Ishikawa (cell line): ENCODE data around the gene RAPGEF6.

Experiments used
- CEBPB ChIP-seq: IDR thresholded peaks from 2 replicates; pipeline ENCODE4 v1.6.1; 2012
- CREB1 ChIP-seq: IDR thresholded peaks from 2 replicates; pipeline ENCODE4 v1.6.1; 2012; ENCODE audit warnings: low read depth
- EGR1 ChIP-seq: IDR thresholded peaks from 2 replicates; pipeline ENCODE4 v1.6.1; 2012
- EP300 ChIP-seq: IDR thresholded peaks from 2 replicates; pipeline ENCODE4 v1.6.1; 2012; ENCODE audit warnings: borderline replicate concordance
- FOXM1 ChIP-seq: IDR thresholded peaks from 2 replicates; pipeline ENCODE4 v1.6.1; 2012; ENCODE audit warnings: low read depth, borderline replicate concordance
- MAX ChIP-seq: IDR thresholded peaks from 2 replicates; pipeline ENCODE4 v1.6.1; 2012
- NFIC ChIP-seq: IDR thresholded peaks from 2 replicates; pipeline ENCODE4 v1.6.1; 2012
- RAD21 ChIP-seq: IDR thresholded peaks from 2 replicates; pipeline ENCODE4 v1.6.1; 2012; ENCODE audit warnings: low read depth
- REST ChIP-seq: IDR thresholded peaks from 2 replicates; pipeline ENCODE4 v1.6.1; 2012; ENCODE audit warnings: low read depth, mild to moderate bottlenecking
- TAF1 ChIP-seq: IDR thresholded peaks from 2 replicates; pipeline ENCODE4 v1.6.1; 2012; ENCODE audit warnings: low read depth, mild to moderate bottlenecking
- TCF12 ChIP-seq: IDR thresholded peaks from 2 replicates; pipeline ENCODE4 v1.6.1; 2012; ENCODE audit warnings: low read depth
- TEAD4 ChIP-seq: IDR thresholded peaks from 2 replicates; pipeline ENCODE4 v1.6.1; 2012
- YY1 ChIP-seq: IDR thresholded peaks from 2 replicates; pipeline ENCODE4 v1.6.1; 2012; ENCODE audit warnings: low read depth
- ZBTB7A ChIP-seq: IDR thresholded peaks from 2 replicates; pipeline ENCODE4 v1.6.1; 2012; ENCODE audit warnings: low read depth
- TF ChIP-seq, protein P1 (sequence below): IDR thresholded peaks from 2 replicates; pipeline ENCODE4 v1.6.1; 2012

RAPGEF6 gene

DNA sequence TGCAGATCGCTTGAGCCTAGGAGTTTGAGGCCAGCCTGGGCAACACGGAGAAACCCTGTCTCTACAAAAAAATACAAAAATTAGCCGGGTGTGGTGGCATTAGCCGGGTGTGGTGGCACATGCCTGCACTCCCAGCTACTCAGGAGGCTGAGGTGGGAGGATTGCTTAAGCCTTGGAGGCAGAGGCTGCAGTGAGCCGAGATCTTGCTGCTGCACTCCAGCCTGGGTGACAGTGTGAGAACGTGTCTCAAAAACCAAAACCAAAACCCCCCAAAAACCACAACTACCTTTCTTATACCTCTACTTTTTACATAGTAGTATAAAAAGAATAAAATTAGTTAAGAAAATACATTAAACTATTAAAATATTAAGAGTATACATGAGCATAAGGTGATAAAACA lies 121.2 kb downstream of the RAPGEF6 start:
- no peak for TF ChIP-seq YY1
- no peak for TF ChIP-seq TAF1
- TF ChIP-seq EP300 = no peak
- no peak for TF ChIP-seq FOXM1
- TF ChIP-seq RAD21 = no peak
- no peak for TF ChIP-seq REST
- TF ChIP-seq EGR1 = no peak
- no peak for TF ChIP-seq TCF12
- TF ChIP-seq ZBTB7A = no peak
- no peak for TF ChIP-seq TEAD4
- no peak for TF ChIP-seq CEBPB

DNA sequence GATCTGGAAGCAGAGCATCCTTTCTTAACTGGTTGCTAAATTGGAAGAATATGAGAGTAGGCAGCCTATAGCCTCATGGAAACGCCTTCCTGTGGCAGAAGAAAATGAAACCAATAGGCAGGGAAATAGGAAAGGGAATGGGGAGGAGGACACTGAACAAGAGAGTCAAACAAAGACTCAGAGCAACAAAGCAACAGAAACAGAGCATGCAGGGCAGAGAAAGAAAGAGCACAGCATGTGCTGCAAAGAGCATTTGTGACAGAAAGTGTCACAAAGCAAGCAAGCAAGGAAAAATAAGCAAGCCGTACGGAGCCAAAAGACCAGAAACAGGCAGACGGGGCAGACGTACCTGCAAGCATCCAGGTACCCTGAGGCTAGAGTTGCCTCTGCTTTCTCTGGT lies 123.1 kb downstream of the RAPGEF6 start:
- TF ChIP-seq YY1 (no peak), EGR1 (no peak), RAD21 (no peak), NFIC (no peak), TEAD4 (no peak), ZBTB7A (no peak), MAX (no peak), CEBPB (no peak), CREB1 (no peak), TAF1 (no peak)
- TF ChIP-seq, protein P1, sequence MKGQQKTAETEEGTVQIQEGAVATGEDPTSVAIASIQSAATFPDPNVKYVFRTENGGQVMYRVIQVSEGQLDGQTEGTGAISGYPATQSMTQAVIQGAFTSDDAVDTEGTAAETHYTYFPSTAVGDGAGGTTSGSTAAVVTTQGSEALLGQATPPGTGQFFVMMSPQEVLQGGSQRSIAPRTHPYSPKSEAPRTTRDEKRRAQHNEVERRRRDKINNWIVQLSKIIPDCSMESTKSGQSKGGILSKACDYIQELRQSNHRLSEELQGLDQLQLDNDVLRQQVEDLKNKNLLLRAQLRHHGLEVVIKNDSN = no peak

- TF ChIP-seq RAD21 (no peak), TEAD4 (no peak), NFIC (no peak), MAX (no peak), FOXM1 (no peak), TCF12 (no peak), TAF1 (no peak), ZBTB7A (no peak), YY1 (no peak), REST (no peak), CEBPB (no peak), EGR1 (no peak), CREB1 (no peak), EP300 (no peak)
- TF ChIP-seq, protein P1 = no peak
These were observed 125.2 kb downstream of the RAPGEF6 start for GRCh38 chr5:131509801-131510200.

GRCh38 chr5:131505237-131505908 lies 129.7 kb downstream of the RAPGEF6 start:
- TF ChIP-seq MAX (no peak), TAF1 (no peak), YY1 (no peak), CEBPB (no peak)

GRCh38 chr5:131496400-131496713 lies 138.7 kb downstream of the RAPGEF6 start:
- TF ChIP-seq ZBTB7A (no peak), EP300 (no peak)

DNA sequence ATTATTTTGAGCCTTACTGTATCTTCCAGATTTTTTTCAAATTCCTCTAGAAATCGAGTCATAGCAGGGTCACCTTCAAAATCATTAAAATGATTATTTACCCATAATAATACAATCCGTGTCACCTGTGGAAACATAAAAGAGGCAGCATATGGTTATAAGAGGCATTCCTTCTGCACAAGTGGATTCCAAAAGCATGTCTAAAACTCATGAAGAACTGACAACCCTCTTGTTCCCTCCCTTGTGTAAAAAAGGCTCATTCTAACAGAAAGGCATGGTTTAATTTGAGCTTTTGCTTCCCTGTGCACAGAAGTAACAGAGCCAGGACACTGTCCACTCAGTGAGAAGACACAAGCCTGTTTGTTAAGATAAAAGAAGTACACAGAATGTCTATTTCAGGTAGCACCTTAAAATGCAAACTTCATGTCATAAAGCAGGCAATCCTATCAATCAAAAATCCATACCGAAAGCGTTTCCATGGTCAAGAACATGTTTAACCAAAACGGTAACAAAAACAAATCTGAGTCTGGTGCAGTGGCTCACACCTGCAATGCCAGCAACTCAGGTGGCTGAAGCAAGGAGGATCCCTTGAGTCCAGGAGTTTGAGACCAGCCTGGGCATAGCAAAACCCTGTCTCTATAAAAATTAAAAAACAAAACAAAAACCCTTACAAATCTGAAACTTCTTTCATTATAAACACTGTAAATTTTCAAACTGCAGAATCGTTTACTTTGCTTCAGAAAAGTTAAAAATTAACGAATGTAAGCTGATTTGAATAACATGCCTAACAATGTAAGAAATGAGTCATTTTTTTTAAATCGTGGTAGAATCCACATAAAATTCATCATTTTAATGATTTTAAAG lies 139.3 kb downstream of the RAPGEF6 start:
- TF ChIP-seq NFIC = no peak
- no peak for TF ChIP-seq ZBTB7A
- TF ChIP-seq CEBPB = no peak
- TF ChIP-seq MAX = no peak
- TF ChIP-seq YY1 = no peak
- no peak for TF ChIP-seq FOXM1
- no peak for TF ChIP-seq RAD21
